ENCODE measurements around the gene TRIM62.

- TF ChIP-seq, protein P1, sequence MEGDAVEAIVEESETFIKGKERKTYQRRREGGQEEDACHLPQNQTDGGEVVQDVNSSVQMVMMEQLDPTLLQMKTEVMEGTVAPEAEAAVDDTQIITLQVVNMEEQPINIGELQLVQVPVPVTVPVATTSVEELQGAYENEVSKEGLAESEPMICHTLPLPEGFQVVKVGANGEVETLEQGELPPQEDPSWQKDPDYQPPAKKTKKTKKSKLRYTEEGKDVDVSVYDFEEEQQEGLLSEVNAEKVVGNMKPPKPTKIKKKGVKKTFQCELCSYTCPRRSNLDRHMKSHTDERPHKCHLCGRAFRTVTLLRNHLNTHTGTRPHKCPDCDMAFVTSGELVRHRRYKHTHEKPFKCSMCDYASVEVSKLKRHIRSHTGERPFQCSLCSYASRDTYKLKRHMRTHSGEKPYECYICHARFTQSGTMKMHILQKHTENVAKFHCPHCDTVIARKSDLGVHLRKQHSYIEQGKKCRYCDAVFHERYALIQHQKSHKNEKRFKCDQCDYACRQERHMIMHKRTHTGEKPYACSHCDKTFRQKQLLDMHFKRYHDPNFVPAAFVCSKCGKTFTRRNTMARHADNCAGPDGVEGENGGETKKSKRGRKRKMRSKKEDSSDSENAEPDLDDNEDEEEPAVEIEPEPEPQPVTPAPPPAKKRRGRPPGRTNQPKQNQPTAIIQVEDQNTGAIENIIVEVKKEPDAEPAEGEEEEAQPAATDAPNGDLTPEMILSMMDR (conservative IDR thresholded peaks at IDR 0.05; ENCODE audit: low read length) = no peak
- no peak for TF ChIP-seq EZH2phosphoT487 (IDR thresholded peaks at IDR 0.05; ENCODE audit: borderline replicate concordance, low read depth, low read length)
These were observed 31.3 kb downstream of the TRIM62 start for GRCh38 chr1:33150522-33150921.
